ENCODE results near the gene CADPS2. TPM values are rescaled to one million over a fixed set of nuclear protein-coding genes. Genes with fewer than 3 reads are reported as not detected.

CADPS2 gene
- total and polyA plus RNA-seq, 8 donors, result 7.0 to 57.8 (median 29.7) TPM

- DNase-seq, result no peak
- no peak overlapping the region for H3K27ac ChIP-seq
- no peaks in the 10 kb centered on the region for H3K36me3 ChIP-seq
- no peak overlapping the region for H3K4me3 ChIP-seq
- TF ChIP-seq, protein P1, sequence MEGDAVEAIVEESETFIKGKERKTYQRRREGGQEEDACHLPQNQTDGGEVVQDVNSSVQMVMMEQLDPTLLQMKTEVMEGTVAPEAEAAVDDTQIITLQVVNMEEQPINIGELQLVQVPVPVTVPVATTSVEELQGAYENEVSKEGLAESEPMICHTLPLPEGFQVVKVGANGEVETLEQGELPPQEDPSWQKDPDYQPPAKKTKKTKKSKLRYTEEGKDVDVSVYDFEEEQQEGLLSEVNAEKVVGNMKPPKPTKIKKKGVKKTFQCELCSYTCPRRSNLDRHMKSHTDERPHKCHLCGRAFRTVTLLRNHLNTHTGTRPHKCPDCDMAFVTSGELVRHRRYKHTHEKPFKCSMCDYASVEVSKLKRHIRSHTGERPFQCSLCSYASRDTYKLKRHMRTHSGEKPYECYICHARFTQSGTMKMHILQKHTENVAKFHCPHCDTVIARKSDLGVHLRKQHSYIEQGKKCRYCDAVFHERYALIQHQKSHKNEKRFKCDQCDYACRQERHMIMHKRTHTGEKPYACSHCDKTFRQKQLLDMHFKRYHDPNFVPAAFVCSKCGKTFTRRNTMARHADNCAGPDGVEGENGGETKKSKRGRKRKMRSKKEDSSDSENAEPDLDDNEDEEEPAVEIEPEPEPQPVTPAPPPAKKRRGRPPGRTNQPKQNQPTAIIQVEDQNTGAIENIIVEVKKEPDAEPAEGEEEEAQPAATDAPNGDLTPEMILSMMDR (IDR thresholded peaks at IDR 0.05), result no peak
- TF ChIP-seq POLR2AphosphoS5 (IDR thresholded peaks at IDR 0.05), result no peak
- H3K27me3 ChIP-seq, result no peaks in the 10 kb centered on the region
- intact Hi-C loops (cut with DNase I; ENCODE audit: low total_unique reads), result no loop called here
- no peaks in the 10 kb centered on the region for H3K9me3 ChIP-seq
- WGBS, 5 donors, result 36 to 69% (median 57%) methylated on average over 3 of the region's 3 CpGs
- H3K4me1 ChIP-seq, result no peaks in the 10 kb centered on the region
Measured at GRCh38 chr7:122626785-122627184, 259.5 kb downstream of the CADPS2 start.

- no peak for DNase-seq
- WGBS, 5 donors, result 62 to 96% (median 74%) methylated on average over 1 of the region's 1 CpG
- Histone ChIP-seq H3K4me3 (no peak overlapping the region), H3K4me1 (peaks cover 0 to 10% (median 2%) of the 10 kb centered on the region in 4 donors), H3K9me3 (no peaks in the 10 kb centered on the region), H3K27me3 (no peaks in the 10 kb centered on the region), H3K27ac (no peak overlapping the region), H3K36me3 (peaks cover 0 to 3% (median 0%) of the 10 kb centered on the region in 4 donors)
- no peak for TF ChIP-seq POLR2A (IDR thresholded peaks at IDR 0.05)
- TF ChIP-seq, protein P1 (IDR thresholded peaks at IDR 0.05), result no peak
- TF ChIP-seq POLR2AphosphoS5 (IDR thresholded peaks at IDR 0.05), result no peak
- TF ChIP-seq EP300 (IDR thresholded peaks at IDR 0.05), result no peak
- intact Hi-C loops (cut with DNase I; ENCODE audit: low total_unique reads), result no loop called here
Measured at GRCh38 chr7:122622682-122623081, 263.6 kb downstream of the CADPS2 start.

DNA sequence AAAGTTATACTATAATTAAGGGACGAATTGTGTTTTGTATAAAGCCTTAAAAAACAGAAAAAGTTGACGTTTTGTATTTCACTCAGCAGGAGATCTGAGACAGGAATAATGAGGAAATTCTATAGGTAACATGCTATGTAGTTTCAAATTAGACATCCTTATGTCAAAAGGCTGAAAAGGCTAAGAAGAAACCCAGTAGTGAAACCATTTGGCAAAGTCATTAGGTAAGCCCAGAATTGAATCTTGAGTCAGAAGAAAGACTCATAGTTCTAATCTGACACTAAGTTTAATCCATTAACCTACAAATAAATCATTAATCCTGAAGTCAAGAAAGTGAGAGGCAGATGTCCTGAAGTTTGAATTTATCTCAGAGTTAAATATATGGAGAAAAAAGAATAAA is 266.6 kb downstream of the CADPS2 start:
- H3K27ac ChIP-seq, result no peak overlapping the region
- no peaks in the 10 kb centered on the region for H3K9me3 ChIP-seq
- no peak for DNase-seq
- H3K36me3 ChIP-seq, result peaks cover 0 to 3% (median 0%) of the 10 kb centered on the region in 4 donors
- no peaks in the 10 kb centered on the region for H3K27me3 ChIP-seq
- intact Hi-C loops (cut with DNase I; ENCODE audit: low total_unique reads), result no loop called here
- TF ChIP-seq POLR2A (IDR thresholded peaks at IDR 0.05) (no peak), EP300 (IDR thresholded peaks at IDR 0.05) (no peak), POLR2AphosphoS5 (IDR thresholded peaks at IDR 0.05) (no peak)
- TF ChIP-seq, protein P1 (IDR thresholded peaks at IDR 0.05), result no peak
- peaks cover 0 to 10% (median 4%) of the 10 kb centered on the region in 4 donors for H3K4me1 ChIP-seq
- H3K4me3 ChIP-seq, result no peak overlapping the region
- 68 to 77% (median 72%) methylated on average over 2 of the region's 2 CpGs for WGBS, 5 donors

GRCh38 chr7:122618585-122619189 is 267.6 kb downstream of the CADPS2 start:
- 42 to 80% (median 65%) methylated on average over 2 of the region's 2 CpGs for WGBS, 5 donors
- H3K4me3 ChIP-seq, result no peak overlapping the region
- TF ChIP-seq POLR2AphosphoS5 (IDR thresholded peaks at IDR 0.05) (no peak), POLR2A (IDR thresholded peaks at IDR 0.05) (no peak), EP300 (IDR thresholded peaks at IDR 0.05) (no peak)
- TF ChIP-seq, protein P1 (IDR thresholded peaks at IDR 0.05), result no peak
- no peak for DNase-seq
- no peaks in the 10 kb centered on the region for H3K9me3 ChIP-seq
- peaks cover 0 to 3% (median 0%) of the 10 kb centered on the region in 4 donors for H3K36me3 ChIP-seq
- no peaks in the 10 kb centered on the region for H3K27me3 ChIP-seq
- peaks cover 0 to 10% (median 4%) of the 10 kb centered on the region in 4 donors for H3K4me1 ChIP-seq
- H3K27ac ChIP-seq, result no peak overlapping the region
- intact Hi-C loops (cut with DNase I; ENCODE audit: low total_unique reads), result no loop called here
